A204.1 (cell line): ENCODE results near the gene SHC1.
A peak's percentile ranks its signal among the peaks of the same experiment; 100 is the strongest.

Experiments used
- FAIRE-seq: peaks from 2 replicates; lab custom pipeline; 2012; peaks lifted over from hg19 to GRCh38; lab: Jason Lieb, UNC

SHC1 gene, protein sequence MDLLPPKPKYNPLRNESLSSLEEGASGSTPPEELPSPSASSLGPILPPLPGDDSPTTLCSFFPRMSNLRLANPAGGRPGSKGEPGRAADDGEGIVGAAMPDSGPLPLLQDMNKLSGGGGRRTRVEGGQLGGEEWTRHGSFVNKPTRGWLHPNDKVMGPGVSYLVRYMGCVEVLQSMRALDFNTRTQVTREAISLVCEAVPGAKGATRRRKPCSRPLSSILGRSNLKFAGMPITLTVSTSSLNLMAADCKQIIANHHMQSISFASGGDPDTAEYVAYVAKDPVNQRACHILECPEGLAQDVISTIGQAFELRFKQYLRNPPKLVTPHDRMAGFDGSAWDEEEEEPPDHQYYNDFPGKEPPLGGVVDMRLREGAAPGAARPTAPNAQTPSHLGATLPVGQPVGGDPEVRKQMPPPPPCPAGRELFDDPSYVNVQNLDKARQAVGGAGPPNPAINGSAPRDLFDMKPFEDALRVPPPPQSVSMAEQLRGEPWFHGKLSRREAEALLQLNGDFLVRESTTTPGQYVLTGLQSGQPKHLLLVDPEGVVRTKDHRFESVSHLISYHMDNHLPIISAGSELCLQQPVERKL

DNA sequence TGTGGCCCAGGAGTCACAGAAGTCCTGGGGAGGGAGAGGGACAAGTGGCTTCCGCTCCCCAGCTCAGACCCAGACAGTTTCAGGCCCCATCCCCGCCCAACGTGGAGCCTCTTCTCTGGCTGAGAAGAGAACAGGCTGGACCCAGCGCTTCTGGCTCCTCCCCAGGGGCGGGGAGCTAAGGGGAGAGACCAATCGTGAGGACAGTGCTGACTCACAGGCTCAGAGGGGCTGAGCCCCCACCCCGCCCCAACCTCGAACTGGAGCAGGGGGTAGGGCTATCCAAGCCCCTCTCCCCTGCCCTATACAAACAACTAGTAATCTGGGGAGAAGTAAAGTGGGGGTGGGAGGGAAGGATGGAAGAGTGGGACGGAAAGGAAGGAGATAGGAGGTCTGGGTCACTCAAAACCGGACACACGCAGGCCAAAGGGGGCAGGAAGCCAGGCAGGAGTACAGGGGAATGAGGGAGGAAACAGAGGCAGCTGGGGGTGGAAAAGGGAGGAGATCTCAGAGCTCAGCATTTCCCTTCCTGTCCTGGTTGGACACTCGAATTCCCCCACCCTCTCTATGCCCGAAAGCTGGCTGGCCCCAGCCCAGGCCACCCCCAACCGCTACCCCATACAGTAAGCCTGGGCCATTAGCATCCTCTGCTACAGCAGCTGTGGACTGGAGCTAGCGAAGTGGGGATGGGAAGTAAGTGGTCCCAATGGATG is at the start of gene SHC1:
Gene SHC1, minus strand, starts transcription at position 117 of the 710 bp plus-strand sequence. CDS start 221 bp downstream, outside the sequence.
- FAIRE-seq = peak; percentile 97

DNA sequence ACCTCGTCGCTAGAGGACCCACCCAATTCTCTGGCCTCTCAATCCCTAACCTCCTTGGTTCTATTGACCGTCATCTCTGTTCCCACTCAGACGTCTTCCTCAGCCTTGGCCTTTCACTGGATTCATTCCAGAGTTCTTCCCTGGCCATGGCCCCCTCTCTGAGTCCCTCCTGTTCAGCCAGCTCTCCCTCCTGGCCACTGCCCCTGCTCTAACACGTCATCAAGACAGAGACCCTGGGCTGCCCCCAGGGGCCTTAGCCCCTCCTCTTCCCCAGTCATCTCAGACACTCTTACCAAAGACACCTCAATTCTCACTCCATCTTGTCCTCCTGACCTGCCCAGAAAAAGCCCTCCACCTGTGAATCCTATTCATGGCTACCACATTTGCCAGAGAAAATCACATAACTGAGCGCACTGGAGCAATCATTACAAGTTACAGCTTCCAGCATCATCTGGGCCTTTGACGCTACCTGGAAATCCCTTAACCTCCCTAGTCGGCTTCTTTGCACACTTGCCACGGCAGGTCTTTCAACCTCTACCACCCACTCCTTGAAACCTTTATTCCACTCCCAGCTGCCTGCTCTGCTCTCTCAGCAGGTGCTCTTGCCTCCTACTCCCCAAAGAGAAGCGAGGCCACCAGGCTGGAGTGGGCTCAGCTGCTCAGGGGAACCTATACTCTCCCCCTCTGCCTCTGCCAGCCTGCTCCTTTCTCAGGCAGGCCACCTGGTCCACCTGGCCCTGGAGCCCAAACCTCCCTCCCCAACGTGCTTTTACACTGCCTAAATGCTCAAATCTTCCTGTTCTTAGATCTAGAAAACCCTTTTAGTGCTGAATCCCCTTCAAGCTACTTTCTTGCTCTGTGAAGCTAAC is 49.1 kb upstream of the SHC1 start:
- no peak for FAIRE-seq

DNA sequence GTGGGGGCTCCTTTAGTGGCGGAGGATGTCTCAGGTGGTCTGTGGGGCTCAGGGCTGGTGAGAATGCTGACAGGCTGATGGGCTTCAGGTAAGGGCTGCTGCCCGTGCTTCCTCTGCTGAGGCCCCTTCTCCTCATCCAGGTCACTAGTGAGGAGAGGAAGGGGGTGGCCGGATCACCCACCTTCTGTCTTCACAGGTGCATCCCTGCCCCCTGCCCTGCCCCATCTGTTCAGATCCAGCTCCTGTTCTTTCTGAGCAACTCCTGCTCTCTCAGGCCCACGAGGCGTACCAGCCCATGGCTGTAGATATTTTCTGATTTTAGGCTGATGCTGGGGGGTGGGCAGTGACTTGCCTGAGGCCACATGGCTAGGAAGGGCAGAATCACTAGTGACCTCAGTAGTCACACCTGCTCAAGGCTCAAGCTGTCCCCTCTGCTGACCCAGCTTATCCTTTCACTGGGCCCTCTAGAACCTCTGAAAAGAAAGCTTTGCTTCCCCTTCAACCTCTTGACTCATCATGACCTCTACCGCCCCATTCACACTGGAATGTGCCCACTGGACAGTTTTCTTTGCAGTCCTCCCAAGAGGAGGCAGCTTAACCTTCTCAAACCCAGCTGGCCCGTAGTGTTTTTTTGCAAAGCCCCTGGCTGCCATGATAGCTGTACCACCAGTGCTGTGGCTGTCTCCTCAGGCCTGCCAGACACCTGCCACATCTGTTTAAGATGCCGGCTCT is 48.2 kb upstream of the SHC1 start:
- no peak for FAIRE-seq

DNA sequence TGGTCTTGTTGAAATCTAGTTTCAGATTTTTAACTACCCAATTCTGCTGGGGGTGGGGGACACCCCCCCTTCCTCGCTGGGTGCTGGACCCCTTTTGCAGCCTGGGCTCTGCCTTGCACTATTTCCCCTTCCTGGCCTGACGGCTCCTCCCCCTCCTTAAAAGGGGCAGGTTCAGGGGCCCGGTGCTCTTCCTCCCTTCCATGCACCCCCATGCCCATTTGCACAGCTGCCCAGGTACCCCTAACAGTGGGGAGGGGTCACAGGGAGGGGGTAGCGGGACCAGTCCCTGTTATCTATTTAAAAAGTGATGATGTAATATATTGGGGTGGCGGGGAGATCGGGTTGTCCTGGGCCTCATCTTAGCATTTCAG is 47.4 kb upstream of the SHC1 start:
- no peak for FAIRE-seq

DNA sequence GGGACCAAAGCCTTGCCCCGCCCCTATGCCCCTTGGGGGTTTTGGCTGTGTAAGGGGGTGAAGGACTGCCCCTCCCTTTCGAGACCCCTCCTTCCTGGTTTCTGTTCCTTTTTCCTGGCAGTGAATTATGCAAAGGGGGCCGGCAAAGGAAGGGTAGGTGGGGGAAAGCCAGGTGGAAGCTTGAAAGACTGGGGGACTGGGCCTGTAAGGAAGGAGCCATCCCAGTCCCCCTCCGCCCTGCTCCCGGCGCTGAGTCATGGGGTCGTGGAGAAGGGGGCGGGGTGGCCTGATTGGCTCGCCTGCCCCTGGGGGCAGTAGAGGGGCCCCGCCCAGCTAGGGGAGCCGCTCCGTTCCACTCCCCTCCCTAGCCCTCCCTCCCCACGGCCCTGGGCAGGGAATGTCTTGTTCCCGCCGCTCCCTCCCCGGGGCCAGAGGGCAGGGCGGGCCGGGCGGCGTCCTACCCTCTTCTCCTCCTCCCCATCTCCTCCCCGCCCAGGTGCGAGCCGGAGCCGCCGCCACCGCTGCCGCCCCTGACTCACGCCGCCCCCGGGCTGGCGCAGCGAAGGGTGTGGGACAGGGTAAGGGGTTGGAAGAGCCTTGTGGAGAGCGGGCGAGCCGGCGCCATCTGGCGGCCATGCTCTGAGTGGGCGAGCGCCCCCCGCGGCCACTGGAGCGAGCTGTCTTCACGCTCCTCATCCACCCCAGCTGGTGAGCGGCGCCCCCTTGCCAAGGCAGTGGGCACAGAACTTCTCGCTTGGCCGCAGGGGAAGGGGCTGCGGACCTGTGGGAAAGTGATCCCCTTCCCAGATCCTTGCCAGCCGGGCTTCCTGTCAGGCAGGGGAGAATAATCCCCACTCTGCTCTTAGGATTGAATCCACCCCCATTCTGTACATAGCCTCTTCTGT is 46.7 kb upstream of the SHC1 start:
- FAIRE-seq = no peak

DNA sequence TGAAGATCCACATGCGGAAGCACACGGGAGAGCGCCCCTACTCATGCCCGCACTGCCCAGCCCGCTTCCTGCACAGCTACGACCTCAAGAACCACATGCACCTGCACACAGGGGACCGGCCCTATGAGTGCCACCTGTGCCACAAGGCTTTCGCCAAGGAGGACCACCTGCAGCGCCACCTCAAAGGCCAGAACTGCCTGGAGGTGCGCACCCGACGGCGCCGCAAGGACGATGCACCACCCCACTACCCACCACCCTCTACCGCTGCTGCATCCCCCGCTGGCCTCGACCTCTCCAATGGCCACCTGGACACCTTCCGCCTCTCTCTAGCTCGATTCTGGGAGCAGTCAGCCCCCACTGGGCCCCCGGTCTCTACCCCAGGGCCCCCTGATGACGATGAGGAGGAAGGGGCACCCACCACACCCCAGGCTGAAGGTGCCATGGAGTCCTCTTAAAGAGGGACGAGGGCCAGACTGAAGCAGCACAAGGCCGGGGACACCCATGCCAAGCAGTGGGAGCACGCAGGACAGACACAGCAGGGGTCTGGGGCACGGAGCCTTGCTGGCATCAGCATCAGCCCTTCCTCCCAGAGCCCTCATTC is 45.8 kb upstream of the SHC1 start:
- no peak for FAIRE-seq

DNA sequence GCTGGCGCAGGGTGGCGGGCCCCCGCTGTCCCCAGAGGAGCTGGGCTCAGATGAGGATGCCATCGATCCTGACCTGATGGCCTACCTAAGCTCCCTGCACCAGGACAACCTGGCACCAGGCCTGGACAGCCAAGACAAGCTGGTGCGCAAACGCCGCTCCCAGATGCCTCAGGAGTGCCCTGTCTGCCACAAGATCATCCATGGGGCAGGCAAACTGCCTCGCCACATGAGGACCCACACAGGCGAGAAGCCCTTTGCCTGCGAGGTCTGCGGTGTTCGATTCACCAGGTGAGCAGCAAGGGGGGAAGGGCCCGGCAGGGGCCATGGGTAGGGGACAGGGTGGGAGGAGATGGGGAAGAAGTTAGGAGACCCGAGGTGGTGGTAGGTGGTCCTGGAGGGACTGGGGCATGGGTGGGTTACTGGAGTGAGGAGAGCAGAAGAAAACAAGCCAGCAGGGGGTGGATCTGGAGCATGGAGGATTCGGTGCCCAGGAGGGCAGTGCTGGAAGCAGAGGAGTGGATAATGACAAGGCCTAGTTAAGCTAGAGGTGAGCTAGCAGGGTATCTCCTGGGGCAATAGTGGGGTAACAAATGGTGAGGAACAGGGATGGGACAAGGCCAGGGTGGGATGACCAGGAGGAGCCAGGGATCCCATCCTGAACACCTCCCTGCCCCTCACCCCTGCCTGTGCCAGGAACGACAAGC is 45.1 kb upstream of the SHC1 start:
- no peak for FAIRE-seq

DNA sequence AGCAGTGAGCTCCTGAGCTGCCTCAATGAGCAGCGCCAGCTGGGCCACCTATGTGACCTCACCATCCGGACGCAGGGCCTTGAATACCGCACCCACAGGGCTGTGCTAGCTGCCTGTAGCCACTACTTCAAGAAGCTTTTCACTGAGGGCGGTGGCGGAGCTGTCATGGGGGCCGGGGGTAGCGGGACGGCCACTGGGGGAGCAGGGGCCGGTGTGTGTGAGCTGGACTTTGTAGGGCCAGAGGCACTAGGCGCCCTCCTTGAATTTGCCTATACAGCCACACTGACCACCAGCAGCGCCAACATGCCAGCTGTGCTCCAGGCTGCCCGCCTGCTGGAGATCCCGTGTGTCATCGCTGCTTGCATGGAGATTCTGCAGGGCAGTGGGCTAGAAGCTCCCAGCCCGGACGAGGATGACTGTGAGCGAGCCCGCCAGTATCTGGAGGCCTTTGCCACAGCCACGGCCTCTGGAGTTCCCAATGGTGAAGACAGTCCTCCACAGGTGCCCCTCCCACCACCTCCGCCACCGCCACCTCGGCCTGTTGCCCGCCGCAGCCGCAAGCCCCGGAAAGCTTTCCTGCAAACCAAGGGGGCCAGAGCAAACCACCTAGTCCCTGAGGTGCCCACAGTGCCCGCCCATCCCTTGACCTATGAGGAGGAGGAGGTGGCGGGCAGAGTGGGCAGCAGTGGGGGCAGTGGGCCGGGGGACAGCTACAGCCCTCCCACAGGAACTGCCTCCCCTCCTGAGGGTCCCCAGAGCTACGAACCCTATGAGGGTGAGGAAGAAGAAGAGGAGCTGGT is 44.4 kb upstream of the SHC1 start:
- no peak for FAIRE-seq

DNA sequence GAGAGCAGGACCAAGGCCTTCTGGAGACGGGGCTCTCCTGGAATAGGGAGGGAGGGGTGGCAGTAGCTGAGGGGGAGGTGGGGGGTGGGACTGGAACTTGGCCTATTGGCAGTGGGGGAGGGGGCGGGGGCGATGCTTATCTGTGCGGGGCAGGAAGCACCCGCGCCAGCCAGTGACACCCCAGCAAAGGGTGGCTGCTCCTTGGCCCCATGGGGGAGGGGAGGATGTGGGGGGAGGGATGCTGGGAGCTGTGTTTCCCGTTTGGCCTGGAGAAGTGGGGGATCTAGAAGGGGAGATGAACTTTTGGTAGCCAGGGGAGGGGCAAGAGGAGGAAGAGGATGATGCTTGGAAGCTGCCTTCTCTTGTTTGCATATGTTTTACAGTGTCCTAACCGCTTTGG is 43.1 kb upstream of the SHC1 start:
- no peak for FAIRE-seq

DNA sequence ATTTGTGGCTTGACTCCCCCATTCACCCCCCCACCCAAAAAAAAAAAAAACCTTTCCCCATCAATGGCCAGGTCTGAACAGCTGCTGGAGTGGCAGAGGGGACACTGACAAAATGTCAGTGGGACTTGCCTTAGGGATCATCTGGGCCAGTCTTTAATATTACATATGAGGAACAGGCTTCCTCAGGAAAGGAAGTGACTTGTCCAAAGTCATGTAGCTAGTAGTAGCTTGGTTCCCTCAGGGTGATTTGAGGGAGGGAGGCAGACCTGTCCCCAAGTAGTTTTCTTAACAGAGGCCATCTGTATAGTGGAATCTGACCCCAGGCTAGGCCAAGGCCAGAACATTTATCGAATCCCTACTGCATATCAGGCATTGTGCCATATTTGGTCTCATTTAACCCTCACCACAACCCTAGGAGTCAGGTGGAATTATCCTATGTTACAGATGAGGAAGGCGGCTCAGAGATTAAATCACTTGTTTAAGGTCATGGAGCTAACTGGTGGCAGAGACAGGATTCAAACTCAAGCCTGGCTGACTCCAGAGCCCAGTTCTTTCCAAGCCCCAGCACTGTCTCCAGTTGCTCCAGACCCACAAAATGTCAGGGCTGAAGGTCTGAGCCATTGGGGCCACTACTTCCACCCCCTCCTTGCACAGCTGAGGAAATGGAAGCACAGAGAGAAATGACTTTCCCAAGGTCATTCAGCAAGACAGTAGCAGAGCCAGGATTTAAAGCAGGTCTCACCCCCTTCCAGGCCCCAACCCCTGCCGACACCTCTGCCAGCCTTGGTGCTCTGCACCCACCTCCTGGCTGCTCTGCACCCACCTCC is 42.4 kb upstream of the SHC1 start:
- no peak for FAIRE-seq

DNA sequence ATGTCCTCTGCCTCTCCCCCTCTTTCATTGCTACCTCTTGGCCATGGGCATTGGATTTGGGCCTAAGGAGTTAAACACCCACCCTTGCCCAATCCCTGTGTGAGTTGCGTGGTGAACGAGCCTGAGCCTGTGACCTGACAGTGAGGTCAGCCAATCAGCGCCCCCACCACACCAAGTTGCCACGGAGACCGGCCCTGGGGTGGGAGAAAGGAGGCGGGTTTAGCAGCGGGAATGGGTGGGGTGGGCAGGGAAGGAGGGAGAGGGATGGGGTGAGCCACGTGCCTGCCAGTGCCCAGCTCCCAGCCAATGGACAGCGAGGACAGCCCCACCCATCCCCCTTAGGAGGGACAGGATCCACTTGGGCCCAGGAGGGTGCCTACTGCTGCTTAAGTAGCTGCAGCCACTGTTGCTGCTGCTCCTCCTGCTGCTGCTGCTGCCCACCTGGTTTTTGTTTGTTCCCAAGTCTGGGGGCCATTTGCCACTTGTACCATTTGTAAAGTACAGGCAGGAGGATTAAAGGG is 41.5 kb upstream of the SHC1 start:
- no peak for FAIRE-seq

DNA sequence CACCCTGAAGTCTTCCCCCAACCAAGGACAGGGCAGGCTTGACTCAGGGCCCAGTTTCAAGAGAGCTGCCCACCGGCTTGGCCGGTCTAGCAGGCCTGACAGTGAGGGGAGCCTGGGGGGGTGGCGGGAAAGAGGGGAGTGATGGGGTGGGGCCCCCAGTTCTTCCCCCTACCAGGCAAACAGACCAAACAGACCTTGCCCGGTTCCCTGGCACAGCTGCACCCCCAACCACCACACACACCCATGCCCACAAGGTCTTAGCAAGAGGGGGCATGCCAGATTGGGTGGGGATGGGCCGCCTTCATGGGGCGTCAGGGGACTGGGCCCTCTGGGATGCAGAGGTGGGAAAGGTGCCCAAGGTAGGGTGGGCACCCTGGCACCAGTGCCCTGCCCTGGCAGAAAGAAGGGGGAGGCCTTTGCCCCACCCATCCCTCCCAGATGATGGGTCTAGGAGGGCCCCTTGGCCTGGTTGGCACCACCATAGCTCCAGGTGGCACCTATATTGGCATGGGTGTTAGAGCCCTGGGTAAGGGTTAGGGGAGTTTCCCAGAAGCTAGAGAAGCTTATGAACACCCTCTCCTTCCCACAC is 41.0 kb upstream of the SHC1 start:
- no peak for FAIRE-seq

DNA sequence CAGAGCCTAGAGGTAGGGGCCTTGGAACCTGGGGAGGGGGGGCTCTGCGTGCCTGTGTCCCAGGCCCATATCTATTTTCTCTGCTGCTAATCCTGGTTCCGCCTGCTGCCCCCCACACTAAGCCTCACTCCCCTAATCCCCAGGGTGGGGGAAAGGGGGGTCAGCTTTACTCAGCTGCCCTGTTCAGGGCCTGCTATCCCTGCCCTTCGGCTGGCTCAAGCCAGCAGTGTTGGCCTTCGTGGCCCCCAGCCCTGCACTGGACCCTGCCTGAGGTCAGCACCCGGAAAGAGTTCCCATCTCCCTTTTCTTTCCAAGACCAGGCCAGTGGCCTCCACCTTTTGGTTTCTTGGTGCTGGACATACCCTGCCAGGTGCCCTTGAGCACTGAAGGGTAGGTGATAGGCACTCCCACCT is 40.5 kb upstream of the SHC1 start:
- no peak for FAIRE-seq

DNA sequence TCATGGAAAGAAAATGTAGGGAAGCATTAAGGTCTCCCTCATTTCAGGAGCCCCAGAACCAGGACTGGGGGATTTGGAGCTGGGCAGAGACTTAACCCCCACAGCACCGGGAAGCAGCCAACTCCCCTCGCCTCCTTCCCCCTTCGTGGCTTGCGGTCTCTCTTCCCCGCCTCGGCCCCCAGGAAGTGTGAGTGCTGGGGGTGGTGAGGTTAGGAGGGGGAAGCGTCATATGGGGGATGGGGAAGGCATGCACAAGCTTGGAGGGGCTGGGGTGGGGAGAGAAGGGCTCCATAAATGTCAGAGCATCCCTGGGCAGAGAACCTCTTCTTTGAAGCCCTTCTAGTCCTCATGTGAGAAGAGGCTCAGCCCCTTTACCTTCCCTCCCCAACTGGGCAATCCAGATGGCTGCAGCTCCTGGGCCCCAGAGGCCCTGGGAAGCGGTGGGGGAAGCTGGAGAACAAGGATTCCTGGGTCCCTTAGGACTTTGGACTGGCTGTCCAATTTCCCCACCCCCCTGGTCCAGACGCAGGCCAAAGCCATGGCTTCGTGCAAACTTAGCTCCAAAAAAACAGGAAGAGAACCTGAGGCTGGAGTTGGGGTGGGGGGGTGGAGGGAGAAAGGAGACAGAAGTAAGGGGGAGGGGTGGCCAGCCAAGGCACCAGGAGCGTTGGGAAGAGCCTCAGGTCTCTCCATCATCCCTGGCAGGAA is 39.8 kb upstream of the SHC1 start:
- FAIRE-seq = no peak

DNA sequence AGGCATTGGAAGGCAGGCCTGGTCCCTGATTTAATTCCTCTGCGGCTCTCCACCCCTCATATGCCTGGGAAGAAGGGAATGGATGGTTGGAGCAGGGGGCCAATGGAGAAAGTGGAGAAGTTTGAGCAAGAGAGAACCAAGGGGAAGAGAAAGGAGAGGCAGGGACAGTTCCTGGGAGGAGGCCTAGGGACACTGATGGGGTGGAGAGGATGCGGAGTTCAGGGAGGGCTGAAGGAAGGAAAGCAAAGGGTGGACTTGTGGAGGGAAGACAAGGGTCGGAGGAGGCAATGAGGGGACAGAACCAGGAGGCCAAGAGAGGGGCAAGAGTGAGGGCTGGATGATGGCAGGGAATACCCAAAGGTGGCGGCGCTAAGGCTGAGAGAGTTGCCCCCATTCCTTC is 39.2 kb upstream of the SHC1 start:
- FAIRE-seq = no peak

DNA sequence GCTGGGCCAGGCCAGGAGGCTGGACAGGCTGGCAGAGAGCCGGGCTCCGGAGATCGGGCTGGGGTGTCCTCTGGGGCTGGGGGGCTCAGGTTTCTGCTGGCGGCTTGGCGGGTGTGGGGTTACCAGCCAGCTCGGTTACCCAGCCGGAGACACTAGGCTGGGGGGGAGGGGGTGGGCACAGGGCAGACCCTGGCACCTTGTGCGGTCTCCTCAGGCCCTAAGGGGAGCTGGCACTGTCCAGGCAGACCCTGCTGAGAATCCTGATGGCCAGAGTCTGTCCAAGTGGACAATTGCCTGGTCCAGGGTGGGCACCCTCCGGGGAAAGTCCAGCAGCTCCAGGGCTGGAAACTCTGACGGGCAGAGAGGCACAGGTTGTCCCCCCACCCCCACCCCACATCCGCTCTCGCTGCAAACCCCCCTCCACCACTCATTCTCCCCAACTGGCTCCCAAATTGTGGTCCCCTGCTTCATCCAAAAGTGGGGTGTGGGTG is 38.7 kb upstream of the SHC1 start:
- FAIRE-seq = no peak
